ENCODE measurements around the gene PARD6A. TPM values are rescaled to one million over a fixed set of nuclear protein-coding genes. Genes with fewer than 3 reads are reported as not detected.

Gene PARD6A
- total RNA-seq, 1 donor from 2014 or later = 6.5 TPM

DNA sequence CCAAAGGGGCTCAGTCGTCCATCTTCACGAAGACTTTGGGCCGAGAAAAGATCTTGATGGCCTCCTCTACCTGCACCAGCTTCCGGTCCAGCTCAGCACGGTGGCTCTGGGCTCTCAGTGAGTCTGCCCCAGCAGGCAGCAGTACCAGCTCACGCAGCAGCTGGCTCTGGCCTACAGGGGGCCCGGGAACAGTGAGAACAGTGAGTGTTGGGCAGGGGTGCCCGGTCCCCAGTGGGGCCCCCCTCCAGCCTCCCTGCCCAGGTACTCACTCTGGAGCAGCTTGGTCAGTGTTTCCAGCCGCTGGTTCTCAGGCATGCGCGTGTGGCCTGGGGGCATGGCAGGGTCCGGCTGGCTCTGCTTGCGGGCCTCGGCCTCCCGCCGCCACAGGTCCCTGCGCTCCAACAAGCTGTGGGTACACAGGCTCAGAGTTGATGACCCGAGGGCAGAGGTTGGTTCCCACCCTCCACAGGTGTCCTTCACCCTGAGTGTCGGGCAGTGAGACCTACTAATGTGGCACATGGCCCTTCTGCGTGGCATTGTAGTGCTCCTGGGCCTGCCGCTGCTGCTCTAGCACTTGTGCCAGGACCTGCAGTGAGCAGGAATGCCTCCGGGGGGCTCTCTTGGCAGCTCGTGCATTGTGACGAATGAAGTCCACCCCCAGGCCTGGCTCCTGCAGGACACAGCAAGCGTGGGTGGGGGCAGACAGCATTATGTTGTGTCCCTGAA is 2.6 kb downstream of the PARD6A start:
- TF ChIP-seq, protein P1, sequence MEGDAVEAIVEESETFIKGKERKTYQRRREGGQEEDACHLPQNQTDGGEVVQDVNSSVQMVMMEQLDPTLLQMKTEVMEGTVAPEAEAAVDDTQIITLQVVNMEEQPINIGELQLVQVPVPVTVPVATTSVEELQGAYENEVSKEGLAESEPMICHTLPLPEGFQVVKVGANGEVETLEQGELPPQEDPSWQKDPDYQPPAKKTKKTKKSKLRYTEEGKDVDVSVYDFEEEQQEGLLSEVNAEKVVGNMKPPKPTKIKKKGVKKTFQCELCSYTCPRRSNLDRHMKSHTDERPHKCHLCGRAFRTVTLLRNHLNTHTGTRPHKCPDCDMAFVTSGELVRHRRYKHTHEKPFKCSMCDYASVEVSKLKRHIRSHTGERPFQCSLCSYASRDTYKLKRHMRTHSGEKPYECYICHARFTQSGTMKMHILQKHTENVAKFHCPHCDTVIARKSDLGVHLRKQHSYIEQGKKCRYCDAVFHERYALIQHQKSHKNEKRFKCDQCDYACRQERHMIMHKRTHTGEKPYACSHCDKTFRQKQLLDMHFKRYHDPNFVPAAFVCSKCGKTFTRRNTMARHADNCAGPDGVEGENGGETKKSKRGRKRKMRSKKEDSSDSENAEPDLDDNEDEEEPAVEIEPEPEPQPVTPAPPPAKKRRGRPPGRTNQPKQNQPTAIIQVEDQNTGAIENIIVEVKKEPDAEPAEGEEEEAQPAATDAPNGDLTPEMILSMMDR (IDR thresholded peaks at IDR 0.05; ENCODE audit: insufficient read depth, low read length, poor library complexity, severe bottlenecking) = peak; percentile 49
- no peak for DNase-seq (ENCODE audit: low read depth)
- Histone ChIP-seq H3K4me3 (ENCODE audit: low read depth, low read length) (no peak overlapping the region), H3K27me3 (ENCODE audit: control insufficient read depth, insufficient read depth, low read length) (no peaks in the 10 kb centered on the region), H3K36me3 (ENCODE audit: control insufficient read depth, insufficient read depth, low read length) (peaks cover 2% of the 10 kb centered on the region)

DNA sequence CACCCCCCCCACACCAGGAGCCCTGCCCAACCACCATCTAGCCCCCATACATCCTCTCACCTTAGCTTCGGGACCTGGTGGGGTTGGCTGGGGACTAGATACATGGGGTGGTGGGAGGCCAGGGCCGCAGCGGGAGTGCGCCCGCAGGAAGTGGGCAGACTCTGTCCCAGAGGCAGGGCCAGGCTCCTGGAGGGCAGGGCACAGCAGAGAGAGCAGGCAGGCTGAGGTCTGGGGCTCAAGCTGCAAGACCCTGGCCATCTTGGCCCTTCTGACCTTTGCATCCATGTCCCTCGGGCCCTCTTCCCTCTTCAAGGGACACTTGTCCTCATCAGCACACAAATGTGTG is 3.1 kb downstream of the PARD6A start:
- peaks cover 2% of the 10 kb centered on the region for H3K36me3 ChIP-seq (ENCODE audit: control insufficient read depth, insufficient read depth, low read length)
- no peak overlapping the region for H3K4me3 ChIP-seq (ENCODE audit: low read depth, low read length)
- H3K27me3 ChIP-seq (ENCODE audit: control insufficient read depth, insufficient read depth, low read length) = no peaks in the 10 kb centered on the region
- no peak for DNase-seq (ENCODE audit: low read depth)
- TF ChIP-seq, protein P1 (IDR thresholded peaks at IDR 0.05; ENCODE audit: insufficient read depth, low read length, poor library complexity, severe bottlenecking) = no peak

DNA sequence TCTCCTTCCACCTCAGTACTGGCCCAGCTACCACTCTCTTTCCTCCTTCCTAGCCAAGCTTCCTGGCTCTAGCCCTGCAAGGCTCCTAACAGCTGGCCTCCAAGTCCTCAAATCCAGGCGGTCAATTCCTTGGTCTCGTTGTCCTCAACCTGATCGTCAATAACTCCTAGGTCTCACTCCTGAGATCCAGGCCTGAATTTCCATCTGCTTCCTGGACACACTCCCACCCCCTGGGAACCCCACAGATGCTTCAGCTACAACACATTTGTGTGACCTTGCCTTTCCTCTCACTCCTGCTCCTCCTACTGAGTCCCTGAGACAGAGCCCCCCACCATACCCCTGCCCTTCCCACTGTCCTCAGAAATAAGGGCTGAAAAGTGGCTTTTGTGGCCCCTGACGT is 3.5 kb downstream of the PARD6A start:
- TF ChIP-seq, protein P1 (IDR thresholded peaks at IDR 0.05; ENCODE audit: insufficient read depth, low read length, poor library complexity, severe bottlenecking) = no peak
- Histone ChIP-seq H3K36me3 (ENCODE audit: control insufficient read depth, insufficient read depth, low read length) (peaks cover 2% of the 10 kb centered on the region), H3K27me3 (ENCODE audit: control insufficient read depth, insufficient read depth, low read length) (no peaks in the 10 kb centered on the region), H3K4me3 (ENCODE audit: low read depth, low read length) (no peak overlapping the region)
- DNase-seq (ENCODE audit: low read depth) = no peak

DNA sequence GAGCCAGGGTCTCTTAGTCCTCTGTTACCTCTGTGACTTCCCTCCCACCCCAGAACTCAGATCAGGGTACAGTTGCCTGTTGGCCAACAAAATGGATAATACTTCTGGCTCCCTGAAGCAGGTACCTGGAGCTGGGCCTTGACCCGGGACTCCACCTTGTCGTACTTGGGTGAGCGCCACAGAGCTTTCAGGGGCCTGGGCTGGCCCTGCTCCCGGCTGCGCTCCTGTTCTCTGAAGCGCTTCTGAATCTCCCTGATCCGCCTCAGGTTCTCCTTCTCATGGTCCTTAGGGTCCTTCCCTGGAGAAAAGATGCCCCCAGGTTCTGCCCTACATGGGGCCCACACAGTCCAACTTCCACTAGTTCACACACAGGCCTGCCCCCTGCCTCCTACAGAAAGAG is 4.1 kb downstream of the PARD6A start:
- no peak for DNase-seq (ENCODE audit: low read depth)
- Histone ChIP-seq H3K27me3 (ENCODE audit: control insufficient read depth, insufficient read depth, low read length) (no peaks in the 10 kb centered on the region), H3K4me3 (ENCODE audit: low read depth, low read length) (no peak overlapping the region), H3K36me3 (ENCODE audit: control insufficient read depth, insufficient read depth, low read length) (peaks cover 2% of the 10 kb centered on the region)
- TF ChIP-seq, protein P1 (IDR thresholded peaks at IDR 0.05; ENCODE audit: insufficient read depth, low read length, poor library complexity, severe bottlenecking) = no peak

DNA sequence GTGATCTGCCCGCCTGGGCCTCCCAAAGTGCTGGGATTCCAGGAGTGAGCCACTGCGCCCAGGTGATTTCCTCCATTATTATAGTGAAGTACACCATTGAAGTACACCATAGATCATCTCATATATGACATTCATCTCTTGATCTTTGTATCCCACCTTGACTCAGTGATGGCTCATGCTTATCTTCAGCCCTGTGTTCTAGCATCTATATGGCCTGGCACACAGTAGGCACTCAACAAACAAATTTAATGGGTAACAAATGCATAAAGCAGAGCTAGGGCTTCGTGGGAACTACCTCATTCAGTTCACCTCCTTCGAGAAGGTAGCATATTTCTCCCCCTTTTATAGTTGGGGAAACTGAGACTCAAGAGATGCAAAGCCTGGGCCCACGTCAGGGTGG is 4.8 kb downstream of the PARD6A start:
- Histone ChIP-seq H3K27me3 (ENCODE audit: control insufficient read depth, insufficient read depth, low read length) (no peaks in the 10 kb centered on the region), H3K36me3 (ENCODE audit: control insufficient read depth, insufficient read depth, low read length) (peaks cover 2% of the 10 kb centered on the region), H3K4me3 (ENCODE audit: low read depth, low read length) (peak overlapping the region; percentile 61)
- DNase-seq (ENCODE audit: low read depth) = no peak
- TF ChIP-seq, protein P1 (IDR thresholded peaks at IDR 0.05; ENCODE audit: insufficient read depth, low read length, poor library complexity, severe bottlenecking) = no peak

DNA sequence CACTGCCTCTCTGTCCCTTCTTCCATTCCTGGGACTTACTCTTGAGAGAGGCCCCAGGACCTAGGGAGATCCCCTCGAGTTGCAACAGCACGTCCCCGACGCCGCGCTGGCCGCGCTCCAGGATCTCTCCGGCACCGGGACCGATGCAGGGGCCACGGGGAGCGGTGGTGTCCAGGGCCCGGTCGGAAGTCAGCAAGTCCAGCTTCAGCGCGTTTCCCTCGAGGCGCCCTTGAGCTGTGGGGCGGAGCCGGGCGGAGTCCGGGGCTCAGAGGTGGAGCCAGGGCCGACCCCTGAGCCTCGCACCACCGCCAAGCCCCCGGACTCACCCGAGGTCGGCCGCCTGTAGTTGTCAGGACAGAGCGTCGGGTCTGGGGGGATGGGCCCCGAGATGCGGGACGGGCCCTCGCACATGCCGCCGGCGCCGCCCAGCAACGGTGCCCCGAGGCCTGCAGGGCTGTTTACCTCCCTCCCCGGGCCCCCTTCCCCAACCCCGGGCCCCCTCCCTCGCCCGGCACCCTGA is 5.3 kb downstream of the PARD6A start:
- no peaks in the 10 kb centered on the region for H3K27me3 ChIP-seq (ENCODE audit: control insufficient read depth, insufficient read depth, low read length)
- DNase-seq (ENCODE audit: low read depth) = no peak
- H3K4me3 ChIP-seq (ENCODE audit: low read depth, low read length) = peak overlapping the region; percentile 61
- TF ChIP-seq, protein P1 (IDR thresholded peaks at IDR 0.05; ENCODE audit: insufficient read depth, low read length, poor library complexity, severe bottlenecking) = no peak
- peaks cover 2% of the 10 kb centered on the region for H3K36me3 ChIP-seq (ENCODE audit: control insufficient read depth, insufficient read depth, low read length)

All from kidney epithelial cell (primary cell).